ENCODE results near the gene PACSIN1.

PACSIN1 gene

GRCh38 chr6:34565722-34566137 lies 99.9 kb downstream of the PACSIN1 start:
- Histone ChIP-seq H3K4me1 (ENCODE audit: control insufficient read depth, insufficient read depth, low read length) (peaks cover 4% of the 10 kb centered on the region), H3K27me3 (ENCODE audit: control insufficient read depth, insufficient read depth, low read length) (peaks cover 10% of the 10 kb centered on the region), H3K36me3 (ENCODE audit: insufficient read depth, low read length) (no peaks in the 10 kb centered on the region), H3K4me3 (ENCODE audit: low read length) (no peak overlapping the region), H3K4me2 (ENCODE audit: low read length) (no peak overlapping the region), H3K9ac (ENCODE audit: low read depth, low read length) (no peak overlapping the region), H3K9me3 (replicated peaks; ENCODE audit: low read length) (no peaks in the 10 kb centered on the region)

- Histone ChIP-seq H3K4me2 (ENCODE audit: low read length) (no peak overlapping the region), H3K4me3 (ENCODE audit: low read length) (no peak overlapping the region)
These were observed 101.1 kb downstream of the PACSIN1 start for GRCh38 chr6:34566830-34567546.

GRCh38 chr6:34568341-34569201 lies 102.7 kb downstream of the PACSIN1 start:
- H3K4me2 ChIP-seq (ENCODE audit: low read length): no peak overlapping the region
- H3K27me3 ChIP-seq (ENCODE audit: control insufficient read depth, insufficient read depth, low read length): peaks cover 14% of the 10 kb centered on the region
- no peak overlapping the region for H3K9ac ChIP-seq (ENCODE audit: low read depth, low read length)

More at GRCh38 chr6:34566830-34567546, 101.1 kb downstream of the PACSIN1 start:
- no peaks in the 10 kb centered on the region for H3K9me3 ChIP-seq (replicated peaks; ENCODE audit: low read length)
- H3K36me3 ChIP-seq (ENCODE audit: insufficient read depth, low read length): no peaks in the 10 kb centered on the region
- H3K9ac ChIP-seq (ENCODE audit: low read depth, low read length): no peak overlapping the region
- peaks cover 14% of the 10 kb centered on the region for H3K27me3 ChIP-seq (ENCODE audit: control insufficient read depth, insufficient read depth, low read length)
- no peaks in the 10 kb centered on the region for H3K4me1 ChIP-seq (ENCODE audit: control insufficient read depth, insufficient read depth, low read length)

GRCh38 chr6:34569361-34569973 lies 103.6 kb downstream of the PACSIN1 start:
- Histone ChIP-seq H3K9ac (ENCODE audit: low read depth, low read length) (no peak overlapping the region), H3K4me3 (ENCODE audit: low read length) (no peak overlapping the region), H3K9me3 (replicated peaks; ENCODE audit: low read length) (no peaks in the 10 kb centered on the region), H3K4me1 (ENCODE audit: control insufficient read depth, insufficient read depth, low read length) (no peaks in the 10 kb centered on the region), H3K27me3 (ENCODE audit: control insufficient read depth, insufficient read depth, low read length) (peaks cover 11% of the 10 kb centered on the region), H3K36me3 (ENCODE audit: insufficient read depth, low read length) (no peaks in the 10 kb centered on the region), H3K4me2 (ENCODE audit: low read length) (no peak overlapping the region)

More at GRCh38 chr6:34568341-34569201, 102.7 kb downstream of the PACSIN1 start:
- Histone ChIP-seq H3K36me3 (ENCODE audit: insufficient read depth, low read length) (no peaks in the 10 kb centered on the region), H3K4me3 (ENCODE audit: low read length) (no peak overlapping the region), H3K9me3 (replicated peaks; ENCODE audit: low read length) (no peaks in the 10 kb centered on the region), H3K4me1 (ENCODE audit: control insufficient read depth, insufficient read depth, low read length) (no peaks in the 10 kb centered on the region)

GRCh38 chr6:34570066-34570833 lies 104.4 kb downstream of the PACSIN1 start:
- H3K27me3 ChIP-seq (ENCODE audit: control insufficient read depth, insufficient read depth, low read length): peaks cover 4% of the 10 kb centered on the region
- H3K36me3 ChIP-seq (ENCODE audit: insufficient read depth, low read length): no peaks in the 10 kb centered on the region
- H3K4me3 ChIP-seq (ENCODE audit: low read length): no peak overlapping the region
- H3K9ac ChIP-seq (ENCODE audit: low read depth, low read length): no peak overlapping the region
- H3K9me3 ChIP-seq (replicated peaks; ENCODE audit: low read length): no peaks in the 10 kb centered on the region
- no peaks in the 10 kb centered on the region for H3K4me1 ChIP-seq (ENCODE audit: control insufficient read depth, insufficient read depth, low read length)
- H3K4me2 ChIP-seq (ENCODE audit: low read length): no peak overlapping the region

GRCh38 chr6:34571388-34571787 lies 105.5 kb downstream of the PACSIN1 start:
- no peak overlapping the region for H3K9ac ChIP-seq (ENCODE audit: low read depth, low read length)
- no peaks in the 10 kb centered on the region for H3K36me3 ChIP-seq (ENCODE audit: insufficient read depth, low read length)
- H3K4me1 ChIP-seq (ENCODE audit: control insufficient read depth, insufficient read depth, low read length): no peaks in the 10 kb centered on the region
- no peaks in the 10 kb centered on the region for H3K9me3 ChIP-seq (replicated peaks; ENCODE audit: low read length)
- H3K4me2 ChIP-seq (ENCODE audit: low read length): no peak overlapping the region
- H3K27me3 ChIP-seq (ENCODE audit: control insufficient read depth, insufficient read depth, low read length): peaks cover 4% of the 10 kb centered on the region
- no peak overlapping the region for H3K4me3 ChIP-seq (ENCODE audit: low read length)

- Histone ChIP-seq H3K4me1 (ENCODE audit: control insufficient read depth, insufficient read depth, low read length) (no peaks in the 10 kb centered on the region), H3K4me3 (ENCODE audit: low read length) (no peak overlapping the region), H3K9ac (ENCODE audit: low read depth, low read length) (no peak overlapping the region), H3K4me2 (ENCODE audit: low read length) (no peak overlapping the region), H3K9me3 (replicated peaks; ENCODE audit: low read length) (no peaks in the 10 kb centered on the region), H3K27me3 (ENCODE audit: control insufficient read depth, insufficient read depth, low read length) (peaks cover 4% of the 10 kb centered on the region), H3K36me3 (ENCODE audit: insufficient read depth, low read length) (no peaks in the 10 kb centered on the region)
These were observed 106.1 kb downstream of the PACSIN1 start for GRCh38 chr6:34572021-34572420.

- H3K4me1 ChIP-seq (ENCODE audit: control insufficient read depth, insufficient read depth, low read length): no peaks in the 10 kb centered on the region
These were observed 106.7 kb downstream of the PACSIN1 start for GRCh38 chr6:34572585-34572984.

GRCh38 chr6:34573567-34574183 lies 107.8 kb downstream of the PACSIN1 start:
- H3K9me3 ChIP-seq (replicated peaks; ENCODE audit: low read length): no peaks in the 10 kb centered on the region
- no peak overlapping the region for H3K4me3 ChIP-seq (ENCODE audit: low read length)
- peaks cover 4% of the 10 kb centered on the region for H3K27me3 ChIP-seq (ENCODE audit: control insufficient read depth, insufficient read depth, low read length)
- no peak overlapping the region for H3K9ac ChIP-seq (ENCODE audit: low read depth, low read length)
- H3K36me3 ChIP-seq (ENCODE audit: insufficient read depth, low read length): no peaks in the 10 kb centered on the region
- no peak overlapping the region for H3K4me2 ChIP-seq (ENCODE audit: low read length)
- no peaks in the 10 kb centered on the region for H3K4me1 ChIP-seq (ENCODE audit: control insufficient read depth, insufficient read depth, low read length)

More at GRCh38 chr6:34572585-34572984, 106.7 kb downstream of the PACSIN1 start:
- Histone ChIP-seq H3K9me3 (replicated peaks; ENCODE audit: low read length) (no peaks in the 10 kb centered on the region), H3K27me3 (ENCODE audit: control insufficient read depth, insufficient read depth, low read length) (peaks cover 4% of the 10 kb centered on the region), H3K36me3 (ENCODE audit: insufficient read depth, low read length) (no peaks in the 10 kb centered on the region), H3K4me3 (ENCODE audit: low read length) (no peak overlapping the region), H3K4me2 (ENCODE audit: low read length) (no peak overlapping the region), H3K9ac (ENCODE audit: low read depth, low read length) (no peak overlapping the region)

- Histone ChIP-seq H3K27me3 (ENCODE audit: control insufficient read depth, insufficient read depth, low read length) (peaks cover 4% of the 10 kb centered on the region), H3K9me3 (replicated peaks; ENCODE audit: low read length) (no peaks in the 10 kb centered on the region), H3K36me3 (ENCODE audit: insufficient read depth, low read length) (no peaks in the 10 kb centered on the region), H3K4me2 (ENCODE audit: low read length) (no peak overlapping the region), H3K4me3 (ENCODE audit: low read length) (no peak overlapping the region), H3K4me1 (ENCODE audit: control insufficient read depth, insufficient read depth, low read length) (no peaks in the 10 kb centered on the region), H3K9ac (ENCODE audit: low read depth, low read length) (no peak overlapping the region)
These were observed 108.9 kb downstream of the PACSIN1 start for GRCh38 chr6:34574647-34575293.
